Smooth muscle cell (in vitro differentiated cells): ENCODE measurements around the gene PVALEF. TPM values are rescaled to one million over a fixed set of nuclear protein-coding genes. Genes with fewer than 3 reads are reported as not detected.

ENCODE experiments used
- DNase-seq: peaks from one replicate; lab custom pipeline; 2025; ENCODE audit not compliant: unreplicated experiment; lab: John Stamatoyannopoulos, UW
- H2AFZ ChIP-seq: fragments of 200-600 bp; sonication (generic); 2 replicates; pipeline ENCODE4 v1.6.0; 2016; ENCODE audit warnings: antibody characterized with exemption, low read depth, mild to moderate bottlenecking
- H3F3A ChIP-seq: fragments of 200-600 bp; sonication (generic); 2 replicates; pipeline ENCODE4 v1.6.0; 2017; ENCODE audit warnings: antibody characterized with exemption, low read depth
- H3K27ac ChIP-seq: fragments of 200-600 bp; sonication (generic); 2 replicates; pipeline ENCODE4 v1.5.1; 2016; ENCODE audit warnings: low read depth, mild to moderate bottlenecking
- H3K27me3 ChIP-seq: fragments of 200-600 bp; sonication (generic); 2 replicates; pipeline ENCODE4 v1.6.1; 2016; ENCODE audit warnings: low read depth, mild to moderate bottlenecking
- H3K36me3 ChIP-seq: fragments of 200-600 bp; sonication (generic); 2 replicates; pipeline ENCODE4 v1.5.1; 2016; ENCODE audit warnings: low read depth
- H3K4me1 ChIP-seq: fragments of 200-600 bp; sonication (generic); 2 replicates; pipeline ENCODE4 v1.5.1; 2016; ENCODE audit warnings: low read depth
- H3K4me2 ChIP-seq: fragments of 200-600 bp; sonication (generic); 2 replicates; pipeline ENCODE4 v1.6.0; 2016; ENCODE audit warnings: mild to moderate bottlenecking
- H3K4me3 ChIP-seq: fragments of 200-600 bp; sonication (generic); 2 replicates; pipeline ENCODE4 v1.5.1; 2016; ENCODE audit warnings: mild to moderate bottlenecking
- H3K79me2 ChIP-seq: fragments of 200-600 bp; sonication (generic); 2 replicates; pipeline ENCODE4 v1.6.0; 2016; ENCODE audit warnings: low read depth, mild to moderate bottlenecking
- H3K9ac ChIP-seq: fragments of 200-600 bp; sonication (generic); 2 replicates; pipeline ENCODE4 v1.6.0; 2016; ENCODE audit warnings: low read depth
- H3K9me3 ChIP-seq: fragments of 200-600 bp; sonication (generic); replicated peaks from 2 replicates; pipeline ENCODE4 v1.5.1; 2016; ENCODE audit warnings: low read depth
- H4K20me1 ChIP-seq: fragments of 200-600 bp; sonication (generic); 2 replicates; pipeline ENCODE4 v1.6.0; 2016; ENCODE audit warnings: low read depth
- WGBS: methylation state at CpG from one replicate; pipeline ENCODE4 v1.1.7; 2016; ENCODE audit warnings: low lambda C conversion rate; 5-methylcytosine and 5-hydroxymethylcytosine counted together
- polyA plus RNA-seq: library from polyadenylated mRNA; unstranded; fragments of >200 nt; fragmentation: Nextera tagmentation; extraction: Ambion mirVana; gene quantifications from 2 replicates; pipeline ENCODE4 v1.2.1, GENCODE V29; 2016
- total RNA-seq: library from RNA; depleted of rRNA; stranded (reverse); fragments of >200 nt; gene quantifications from 2 replicates; pipeline ENCODE4 v1.2.3, GENCODE V29; 2014
- TF ChIP-seq, protein P1 (sequence below): fragments of 200-600 bp; sonication (generic); IDR thresholded peaks from 2 replicates; pipeline ENCODE4 v1.5.1; 2017; ENCODE audit warnings: borderline replicate concordance, mild to moderate bottlenecking, antibody characterized with exemption; ENCODE audit not compliant: insufficient read depth, poor library complexity, severe bottlenecking

PVALEF gene
- total and polyA plus RNA-seq, 2 experiments from 2014 or later = not detected

DNA sequence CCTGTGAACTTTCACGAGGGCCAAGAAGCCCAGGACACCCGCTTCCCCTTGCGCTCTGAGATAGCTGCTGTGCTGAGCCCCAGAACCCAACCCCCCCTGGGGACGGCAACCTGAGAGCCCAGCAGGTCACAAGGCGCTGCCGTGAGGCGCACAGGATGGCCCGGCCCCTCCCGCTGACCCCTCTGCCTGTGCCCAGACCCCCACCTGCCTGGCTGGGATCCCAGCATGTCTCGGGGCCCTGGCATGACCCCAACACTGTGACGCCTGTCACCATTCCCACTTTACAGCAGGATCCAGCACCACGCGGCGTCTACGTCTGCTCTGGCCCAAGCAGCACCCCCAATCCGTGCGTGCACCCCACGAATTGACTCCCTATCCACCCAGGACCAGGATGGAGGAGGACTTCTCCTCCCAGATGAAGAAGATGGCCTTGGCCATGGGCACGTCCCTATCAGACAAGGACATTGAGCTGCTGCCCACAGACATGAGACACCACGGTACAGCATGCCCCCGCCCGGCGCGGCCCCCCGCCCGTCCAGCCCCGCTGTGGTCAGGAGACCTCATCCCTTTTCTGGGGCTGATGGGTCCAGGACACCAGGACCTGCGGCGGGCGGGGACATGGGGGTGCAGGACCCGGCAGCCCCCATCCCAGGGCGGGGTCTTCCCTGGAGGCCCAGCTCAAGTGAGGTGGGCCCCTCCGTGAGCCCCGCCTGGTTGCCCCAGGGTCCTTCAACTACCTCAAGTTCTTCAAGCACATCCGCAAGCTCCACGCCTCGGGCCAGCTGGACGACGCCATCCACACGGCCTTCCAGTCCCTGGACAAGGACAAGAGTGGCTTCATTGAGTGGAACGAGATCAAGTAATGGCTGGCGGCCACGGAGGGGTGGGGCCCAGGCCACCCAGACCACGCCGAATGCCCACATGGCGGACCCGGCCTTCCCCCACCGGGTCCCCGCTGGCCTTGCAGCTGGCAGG, 15.8 kb downstream of the PVALEF start:
- Histone ChIP-seq H3K27ac (no peak overlapping the region), H3K36me3 (no peaks in the 10 kb centered on the region), H4K20me1 (no peaks in the 10 kb centered on the region), H3K27me3 (no peaks in the 10 kb centered on the region), H3K9ac (no peak overlapping the region), H3K79me2 (no peaks in the 10 kb centered on the region), H3K9me3 (no peaks in the 10 kb centered on the region), H3K4me3 (no peak overlapping the region), H3K4me1 (no peaks in the 10 kb centered on the region), H3F3A (no peaks in the 10 kb centered on the region), H3K4me2 (no peak overlapping the region), H2AFZ (no peak overlapping the region)
- TF ChIP-seq, protein P1, sequence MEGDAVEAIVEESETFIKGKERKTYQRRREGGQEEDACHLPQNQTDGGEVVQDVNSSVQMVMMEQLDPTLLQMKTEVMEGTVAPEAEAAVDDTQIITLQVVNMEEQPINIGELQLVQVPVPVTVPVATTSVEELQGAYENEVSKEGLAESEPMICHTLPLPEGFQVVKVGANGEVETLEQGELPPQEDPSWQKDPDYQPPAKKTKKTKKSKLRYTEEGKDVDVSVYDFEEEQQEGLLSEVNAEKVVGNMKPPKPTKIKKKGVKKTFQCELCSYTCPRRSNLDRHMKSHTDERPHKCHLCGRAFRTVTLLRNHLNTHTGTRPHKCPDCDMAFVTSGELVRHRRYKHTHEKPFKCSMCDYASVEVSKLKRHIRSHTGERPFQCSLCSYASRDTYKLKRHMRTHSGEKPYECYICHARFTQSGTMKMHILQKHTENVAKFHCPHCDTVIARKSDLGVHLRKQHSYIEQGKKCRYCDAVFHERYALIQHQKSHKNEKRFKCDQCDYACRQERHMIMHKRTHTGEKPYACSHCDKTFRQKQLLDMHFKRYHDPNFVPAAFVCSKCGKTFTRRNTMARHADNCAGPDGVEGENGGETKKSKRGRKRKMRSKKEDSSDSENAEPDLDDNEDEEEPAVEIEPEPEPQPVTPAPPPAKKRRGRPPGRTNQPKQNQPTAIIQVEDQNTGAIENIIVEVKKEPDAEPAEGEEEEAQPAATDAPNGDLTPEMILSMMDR = no peak
- DNase-seq = no peak
- 97% methylated on average over 40 of the region's 49 CpGs for WGBS

DNA sequence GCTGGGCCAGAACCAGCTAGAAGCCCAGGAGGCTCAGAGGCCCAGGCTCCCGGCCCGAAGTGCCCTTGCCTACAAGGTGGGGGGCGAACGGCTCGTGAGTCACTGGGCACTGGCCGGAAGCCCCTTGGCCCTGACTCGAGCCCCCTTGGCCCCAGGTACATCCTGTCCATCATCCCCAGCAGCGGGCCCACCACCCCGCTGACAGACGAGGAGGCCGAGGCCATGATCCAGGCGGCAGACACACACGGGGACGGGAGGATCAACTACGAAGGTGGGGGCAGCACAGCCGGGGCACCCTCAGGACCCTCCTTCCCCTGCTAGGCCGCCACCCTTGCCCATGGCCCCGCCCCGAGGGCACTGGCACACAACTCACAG, 16.5 kb downstream of the PVALEF start:
- Histone ChIP-seq H2AFZ (no peak overlapping the region), H3K4me1 (no peaks in the 10 kb centered on the region), H3K4me3 (no peak overlapping the region), H3K79me2 (no peaks in the 10 kb centered on the region), H3K27ac (no peak overlapping the region), H3K36me3 (no peaks in the 10 kb centered on the region), H3F3A (no peaks in the 10 kb centered on the region), H3K9me3 (no peaks in the 10 kb centered on the region), H3K4me2 (no peak overlapping the region), H3K27me3 (no peaks in the 10 kb centered on the region), H4K20me1 (no peaks in the 10 kb centered on the region), H3K9ac (no peak overlapping the region)
- TF ChIP-seq, protein P1 = no peak
- DNase-seq = no peak
- WGBS = 96% methylated on average over 19 of the region's 19 CpGs

DNA sequence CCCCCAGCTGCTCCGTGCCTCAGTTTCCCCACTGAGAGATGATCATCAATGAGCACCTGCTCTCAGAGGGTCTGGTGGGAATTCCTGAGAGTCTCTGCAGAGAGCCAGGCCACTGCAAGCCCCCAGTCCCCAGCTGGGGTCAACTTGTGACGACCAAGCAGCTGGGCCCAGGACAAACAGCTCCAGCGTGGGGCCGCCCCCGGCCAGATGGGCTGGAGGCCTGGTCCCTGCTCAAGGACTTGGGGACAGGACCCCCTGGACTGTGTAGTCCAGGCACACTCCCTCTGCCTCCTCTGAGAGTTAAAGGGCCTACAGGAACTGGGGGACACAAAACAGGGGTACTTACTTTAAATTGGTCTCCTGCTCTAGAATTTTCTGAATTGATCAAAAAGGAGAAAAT, 17.3 kb downstream of the PVALEF start:
- Histone ChIP-seq H3K27ac (no peak overlapping the region), H2AFZ (no peak overlapping the region), H3K4me3 (no peak overlapping the region), H3K4me1 (no peaks in the 10 kb centered on the region), H3K4me2 (no peak overlapping the region), H3K36me3 (no peaks in the 10 kb centered on the region), H4K20me1 (no peaks in the 10 kb centered on the region), H3K79me2 (no peaks in the 10 kb centered on the region), H3K9ac (no peak overlapping the region), H3F3A (no peaks in the 10 kb centered on the region), H3K9me3 (no peaks in the 10 kb centered on the region), H3K27me3 (no peaks in the 10 kb centered on the region)
- TF ChIP-seq, protein P1 = no peak
- DNase-seq = no peak
- 96% methylated on average over 5 of the region's 5 CpGs for WGBS

DNA sequence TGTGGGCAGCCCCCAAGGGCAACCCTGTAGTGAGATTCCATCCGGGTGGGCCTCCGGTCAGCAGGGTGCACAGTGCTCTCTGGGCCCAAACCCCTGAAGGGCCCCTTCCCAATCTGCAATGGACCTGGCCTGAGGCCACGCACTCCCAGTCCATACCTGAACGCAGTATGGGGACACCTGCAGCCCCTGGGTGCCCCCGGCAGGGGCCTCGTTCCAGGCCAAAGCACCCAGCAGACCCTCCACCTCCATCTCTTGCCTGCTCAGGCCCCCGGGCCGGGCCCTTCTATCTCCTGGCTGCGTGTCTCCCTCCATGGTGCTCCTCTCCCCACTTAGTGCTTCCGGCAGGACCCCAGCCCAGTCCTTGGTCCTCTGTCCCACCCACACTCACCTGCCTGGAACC, 18.0 kb downstream of the PVALEF start:
- H3K27me3 ChIP-seq = no peaks in the 10 kb centered on the region

More for the DNA sequence above, 18.0 kb downstream of the PVALEF start:
- Histone ChIP-seq H3K9me3 (no peaks in the 10 kb centered on the region), H3K9ac (no peak overlapping the region), H3K79me2 (no peaks in the 10 kb centered on the region), H2AFZ (no peak overlapping the region), H3F3A (no peaks in the 10 kb centered on the region), H3K4me3 (no peak overlapping the region), H3K27ac (no peak overlapping the region), H3K4me2 (no peak overlapping the region), H4K20me1 (no peaks in the 10 kb centered on the region), H3K4me1 (no peaks in the 10 kb centered on the region), H3K36me3 (no peaks in the 10 kb centered on the region)
- TF ChIP-seq, protein P1 = no peak
- 98% methylated on average over 10 of the region's 10 CpGs for WGBS
- no peak for DNase-seq
